OCI-LY1 (cell line): ENCODE measurements around the gene SEMA3D.

Experiments used
- EZH2 ChIP-seq: fragments of 200-600 bp; sonication (generic), shearing (Covaris generic); IDR thresholded peaks from 2 replicates; pipeline ENCODE4 v1.8.0; 2017; ENCODE audit warnings: borderline replicate concordance, mixed run types, mild to moderate bottlenecking, antibody characterized with exemption, low read length, moderate library complexity, mixed read lengths
- TF ChIP-seq, protein P1 (sequence below): fragments of 200-600 bp; sonication (generic), shearing (Covaris generic); IDR thresholded peaks from 2 replicates; pipeline ENCODE4 v1.5.1; 2017; ENCODE audit warnings: mild to moderate bottlenecking, antibody characterized with exemption, low read length, moderate library complexity, mixed read lengths

DNA sequence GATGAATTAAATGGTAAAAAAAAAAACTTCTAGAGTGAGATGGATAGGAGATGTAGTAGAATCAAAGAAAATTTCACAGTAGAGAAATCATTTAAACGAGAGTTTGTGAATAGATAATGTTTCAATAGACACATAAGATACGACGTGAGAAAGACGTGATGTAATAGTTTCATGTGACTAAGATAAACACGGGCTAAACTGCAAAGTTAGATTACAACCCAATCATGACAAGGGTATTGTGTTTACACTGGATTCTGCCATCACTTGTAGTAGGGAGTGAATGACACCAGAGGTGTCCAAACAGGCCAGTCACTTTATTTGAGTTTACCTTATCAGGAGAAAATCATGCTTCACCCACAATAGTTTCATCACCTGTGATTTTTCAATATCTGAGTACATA is 21.6 kb downstream of the SEMA3D start:
- TF ChIP-seq, protein P1, sequence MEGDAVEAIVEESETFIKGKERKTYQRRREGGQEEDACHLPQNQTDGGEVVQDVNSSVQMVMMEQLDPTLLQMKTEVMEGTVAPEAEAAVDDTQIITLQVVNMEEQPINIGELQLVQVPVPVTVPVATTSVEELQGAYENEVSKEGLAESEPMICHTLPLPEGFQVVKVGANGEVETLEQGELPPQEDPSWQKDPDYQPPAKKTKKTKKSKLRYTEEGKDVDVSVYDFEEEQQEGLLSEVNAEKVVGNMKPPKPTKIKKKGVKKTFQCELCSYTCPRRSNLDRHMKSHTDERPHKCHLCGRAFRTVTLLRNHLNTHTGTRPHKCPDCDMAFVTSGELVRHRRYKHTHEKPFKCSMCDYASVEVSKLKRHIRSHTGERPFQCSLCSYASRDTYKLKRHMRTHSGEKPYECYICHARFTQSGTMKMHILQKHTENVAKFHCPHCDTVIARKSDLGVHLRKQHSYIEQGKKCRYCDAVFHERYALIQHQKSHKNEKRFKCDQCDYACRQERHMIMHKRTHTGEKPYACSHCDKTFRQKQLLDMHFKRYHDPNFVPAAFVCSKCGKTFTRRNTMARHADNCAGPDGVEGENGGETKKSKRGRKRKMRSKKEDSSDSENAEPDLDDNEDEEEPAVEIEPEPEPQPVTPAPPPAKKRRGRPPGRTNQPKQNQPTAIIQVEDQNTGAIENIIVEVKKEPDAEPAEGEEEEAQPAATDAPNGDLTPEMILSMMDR: no peak
- TF ChIP-seq EZH2: no peak
